Fibroblast of upper back skin (primary cell): ENCODE measurements around the gene SETDB2.

Experiments
- DNase-seq: peaks from one replicate; pipeline ENCODE4 v3.0.0-alpha.2; 2013

Gene SETDB2

GRCh38 chr13:49443704-49444523, at the start of gene SETDB2, which contains the start of gene CAB39L:
SETDB2 (plus strand) TSS chr13:49444274; CDS start chr13:49451894, 7,620 bp downstream.
CAB39L (minus strand) TSS chr13:49444064; CDS start chr13:49382910, 61,154 bp downstream.
- peak; percentile 99 for DNase-seq

- DNase-seq: peak; percentile 60
These were observed 48.6 kb upstream of the SETDB2 start for GRCh38 chr13:49395451-49395865.

GRCh38 chr13:49395878-49396380, 48.1 kb upstream of the SETDB2 start:
- DNase-seq: no peak

- DNase-seq: no peak
These were observed 44.1 kb upstream of the SETDB2 start for GRCh38 chr13:49399801-49400472.

- peak; percentile 7 for DNase-seq
These were observed 43.1 kb upstream of the SETDB2 start for GRCh38 chr13:49400755-49401659.

- no peak for DNase-seq
These were observed 39.9 kb upstream of the SETDB2 start for GRCh38 chr13:49403996-49404702.

GRCh38 chr13:49404703-49405020, 39.4 kb upstream of the SETDB2 start:
- DNase-seq: no peak

- DNase-seq: peak; percentile 39
These were observed 37.0 kb upstream of the SETDB2 start for GRCh38 chr13:49407068-49407467.

- DNase-seq: no peak
These were observed 36.1 kb upstream of the SETDB2 start for GRCh38 chr13:49407936-49408335.

GRCh38 chr13:49409008-49409407, 35.1 kb upstream of the SETDB2 start:
- no peak for DNase-seq

- peak; percentile 3 for DNase-seq
These were observed 34.1 kb upstream of the SETDB2 start for GRCh38 chr13:49410006-49410405.

- DNase-seq: no peak
These were observed 33.6 kb upstream of the SETDB2 start for GRCh38 chr13:49410477-49410876.

- DNase-seq: no peak
These were observed 32.7 kb upstream of the SETDB2 start for GRCh38 chr13:49411353-49411752.

- no peak for DNase-seq
These were observed 31.3 kb upstream of the SETDB2 start for GRCh38 chr13:49412749-49413148.

GRCh38 chr13:49417161-49417560, 26.9 kb upstream of the SETDB2 start:
- DNase-seq: no peak

- no peak for DNase-seq
These were observed 25.9 kb upstream of the SETDB2 start for GRCh38 chr13:49418206-49418605.

GRCh38 chr13:49419276-49419675, 24.8 kb upstream of the SETDB2 start:
- DNase-seq: no peak

- no peak for DNase-seq
These were observed 22.7 kb upstream of the SETDB2 start for GRCh38 chr13:49421391-49421790.

GRCh38 chr13:49424011-49424560, 20.0 kb upstream of the SETDB2 start:
- no peak for DNase-seq

GRCh38 chr13:49428041-49428763, 15.9 kb upstream of the SETDB2 start:
- DNase-seq: no peak

- DNase-seq: no peak
These were observed 15.0 kb upstream of the SETDB2 start for GRCh38 chr13:49429121-49429520.
